B cell (primary cell): ENCODE measurements around the gene NUP42. TPM values are rescaled to one million over a fixed set of nuclear protein-coding genes. Genes with fewer than 3 reads are reported as not detected.

ENCODE experiments used
- ATAC-seq: fragments of 200-7000 bp; cut with Tn5 transposase; one replicate; pipeline ENCODE4 v1.10.0; 2021; ENCODE audit warnings: low read depth, mild to moderate bottlenecking, moderate number of reproducible peaks, moderate library complexity
- CTCF ChIA-PET: fragments of 350-600 bp; sonication (Branson Sonifier 250); formaldehyde crosslinking; loops from one replicate; lab custom pipeline; 2021; ENCODE audit warnings: antibody characterized with exemption, inconsistent platforms; lab: Charles Lee
- POLR2A ChIA-PET: fragments of 350-600 bp; sonication (Branson Sonifier 250); formaldehyde crosslinking; loops from one replicate; lab custom pipeline; 2021; ENCODE audit warnings: antibody characterized with exemption; lab: Charles Lee
- DNase-seq: peaks from one replicate; pipeline ENCODE4 v3.0.0; 2013
- H2AFZ ChIP-seq: 2 replicates; pipeline ENCODE4 v1.6.1; 2012; ENCODE audit warnings: mild to moderate bottlenecking, low read depth, low read length; ENCODE audit not compliant: insufficient read depth, poor library complexity, severe bottlenecking
- H3K27ac ChIP-seq, 2 donors: 1 replicate in 1 of 2; 2 replicates in 1 of 2; pipeline ENCODE4 v1.5.1; 2012 to 2013; ENCODE audit warnings: low read length in 2 of 2, mild to moderate bottlenecking in 2 of 2, moderate library complexity in 1 of 2
- H3K27me3 ChIP-seq, 4 experiments: fragments of 200-600 bp in 1 of 4; sonication (generic) in 1 of 4; replicated peaks in 1 of 4; 1 replicate in 2 of 4; 2 replicates in 2 of 4; pipeline versions ENCODE4 v1.6.1 to v1.7.0; 2013 to 2016; ENCODE audit warnings: low read length in 3 of 4, mild to moderate bottlenecking in 2 of 4, mixed read lengths in 1 of 4, moderate library complexity in 1 of 4; ENCODE audit not compliant: insufficient read depth in 4 of 4, control insufficient read depth in 3 of 4; ENCODE audit errors: control extremely low read depth in 1 of 4
- H3K36me3 ChIP-seq, 2 experiments: replicated peaks in 1 of 2; 1 replicate in 1 of 2; 2 replicates in 1 of 2; pipeline versions ENCODE4 v1.6.1 to v1.7.1; 2013; ENCODE audit warnings: low read length in 1 of 2; ENCODE audit not compliant: insufficient read depth in 2 of 2, control insufficient read depth in 1 of 2; ENCODE audit errors: control extremely low read depth in 1 of 2, extremely low read depth in 1 of 2
- H3K4me1 ChIP-seq, 2 donors: fragments of 200-600 bp in 1 of 2; sonication (generic) in 1 of 2; 1 replicate in 1 of 2; 2 replicates in 1 of 2; pipeline versions ENCODE4 v1.5.1 to v1.6.1; 2013 to 2017; ENCODE audit warnings: low read length in 2 of 2; ENCODE audit not compliant: control insufficient read depth in 2 of 2, insufficient read depth in 2 of 2
- H3K4me2 ChIP-seq: replicated peaks from 2 replicates; pipeline ENCODE3; 2012; ENCODE audit warnings: mild to moderate bottlenecking, low read depth, low read length; ENCODE audit not compliant: poor library complexity, severe bottlenecking
- H3K4me3 ChIP-seq, 5 experiments: fragments of 200-600 bp in 1 of 5; sonication (generic) in 1 of 5; 1 replicate in 3 of 5; 2 replicates in 2 of 5; pipeline versions ENCODE4 v1.5.1 to v1.7.0; 2011 to 2016; ENCODE audit warnings: low read length in 4 of 5, mild to moderate bottlenecking in 4 of 5, low read depth in 2 of 5, control low read depth in 1 of 5, moderate library complexity in 1 of 5; ENCODE audit not compliant: insufficient read depth in 1 of 5; ENCODE audit errors: control extremely low read depth in 1 of 5, extremely low read depth in 1 of 5
- H3K79me2 ChIP-seq: fragments of 200-600 bp; sonication (generic); one replicate; pipeline ENCODE4 v1.6.0; 2016; ENCODE audit warnings: low read length; ENCODE audit not compliant: control insufficient read depth, insufficient read depth
- H3K9ac ChIP-seq: fragments of 200-600 bp; sonication (generic); 2 replicates; pipeline ENCODE4 v1.6.1; 2017; ENCODE audit warnings: mild to moderate bottlenecking, low read length, moderate library complexity
- H3K9me3 ChIP-seq, 3 donors: one replicate each; pipeline versions ENCODE4 v1.6.1 to v1.7.1; 2013; ENCODE audit warnings: low read length in 2 of 3; ENCODE audit not compliant: control insufficient read depth in 2 of 3, insufficient read depth in 1 of 3; ENCODE audit errors: control extremely low read depth in 1 of 3
- H4K20me1 ChIP-seq: 2 replicates; pipeline ENCODE4 v1.6.0; 2012; ENCODE audit warnings: mild to moderate bottlenecking, low read length; ENCODE audit not compliant: insufficient read depth, control insufficient read depth, poor library complexity, severe bottlenecking
- H3K27ac Mint-ChIP-seq: one replicate; pipeline ENCODE4 v1.8.0; 2021; ENCODE audit warnings: mixed read lengths
- H3K27me3 Mint-ChIP-seq: one replicate; pipeline ENCODE4 v1.8.0; 2021; ENCODE audit warnings: mixed read lengths
- H3K4me1 Mint-ChIP-seq: one replicate; pipeline ENCODE4 v1.8.0; 2021; ENCODE audit warnings: mixed read lengths
- H3K4me3 Mint-ChIP-seq: one replicate; pipeline ENCODE4 v1.8.0; 2021; ENCODE audit warnings: mixed read lengths
- H3K9me3 Mint-ChIP-seq: one replicate; pipeline ENCODE4 v1.8.0; 2022; ENCODE audit warnings: mixed read lengths; ENCODE audit not compliant: insufficient read depth
- CTCF ChIP-seq: fragments of 200-600 bp; IDR thresholded peaks from one replicate; pipeline ENCODE4 v1.8.0; 2022; ENCODE audit warnings: antibody characterized with exemption, mild to moderate bottlenecking
- EZH2 ChIP-seq: IDR thresholded peaks from 2 replicates; pipeline ENCODE4 v1.6.1; 2012; ENCODE audit warnings: borderline replicate concordance, low read depth, mild to moderate bottlenecking, moderate library complexity, low read length; ENCODE audit not compliant: insufficient read depth, poor library complexity, severe bottlenecking
- WGBS: methylation state at CpG from one replicate; pipeline ENCODE4 v1.1.5; 2013; ENCODE audit warnings: missing lambda C conversion rate; ENCODE audit not compliant: insufficient coverage; 5-methylcytosine and 5-hydroxymethylcytosine counted together
- intact Hi-C: fragments of 100-400 bp; cut with micrococcal nuclease; formaldehyde crosslinking; loops from one replicate; pipeline ENCODE4 v1.10.0; 2022
- polyA plus RNA-seq: library from polyadenylated mRNA; depleted of rRNA; stranded (reverse); fragments of >200 nt; gene quantifications from 2 replicates; pipeline ENCODE4 v1.2.3, GENCODE V29; 2012
- total RNA-seq, 2 donors: library from RNA; stranded (reverse); fragments of 120-200 nt in 1 of 2; gene quantifications; 1 replicate in 1 of 2; 2 replicates in 1 of 2; pipeline versions ENCODE4 v1.2.3 to v1.2.4, GENCODE V29; 2013 to 2022

Gene NUP42
- total and polyA plus RNA-seq, 2 donors (not counting 1 experiment from before 2014, with no cell fraction given): 38.1 to 49.2 TPM

GRCh38 chr7:23200331-23200730 lies 18.5 kb downstream of the NUP42 start:
- H3K9ac ChIP-seq: no peak overlapping the region
- no peak for ATAC-seq
- H3K4me2 ChIP-seq: no peak overlapping the region
- no peak overlapping the region for H3K27ac ChIP-seq
- 100% methylated on average over 2 of the region's 2 CpGs for WGBS
- no peak overlapping the region for H3K4me3 Mint-ChIP-seq
- H3K4me1 ChIP-seq: no peaks in the 10 kb centered on the region
- peaks cover 15 to 45% of the 10 kb centered on the region in 2 experiments for H3K36me3 ChIP-seq
- ChIA-PET POLR2A (no interaction called here), CTCF (no interaction called here)
- no peak for DNase-seq
- no peaks in the 10 kb centered on the region for H3K9me3 ChIP-seq
- no peak overlapping the region for H2AFZ ChIP-seq
- no peaks in the 10 kb centered on the region for H4K20me1 ChIP-seq
- no peaks in the 10 kb centered on the region for H3K27me3 ChIP-seq
- no peaks in the 10 kb centered on the region for H3K9me3 Mint-ChIP-seq
- H3K27ac Mint-ChIP-seq: no peak overlapping the region
- TF ChIP-seq CTCF (no peak), EZH2 (no peak)
- intact Hi-C loops: no loop called here
- peaks cover under 1% of the 10 kb centered on the region for H3K4me1 Mint-ChIP-seq
- peaks cover under 1% of the 10 kb centered on the region for H3K27me3 Mint-ChIP-seq
- no peak overlapping the region for H3K4me3 ChIP-seq
- H3K79me2 ChIP-seq: no peaks in the 10 kb centered on the region

DNA sequence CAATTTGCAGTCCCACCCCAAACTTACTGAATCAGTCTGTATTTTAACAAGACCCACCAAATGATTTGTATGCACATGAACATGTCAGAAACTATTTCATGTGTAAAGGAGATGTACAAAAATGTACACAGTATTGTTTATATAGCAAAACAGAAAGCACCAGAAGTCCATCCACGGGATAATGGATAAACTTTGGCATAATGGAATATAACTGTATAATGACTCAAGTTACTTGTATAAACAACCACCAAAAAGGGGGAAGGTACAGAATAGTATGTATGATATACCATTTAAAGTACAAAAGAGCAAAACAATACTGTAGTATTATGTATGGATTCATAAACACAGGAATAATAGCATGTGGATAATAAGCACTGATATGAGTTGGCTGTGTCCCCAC lies 22.4 kb downstream of the NUP42 start:
- intact Hi-C loops: no loop called here
- ChIA-PET POLR2A (no interaction called here), CTCF (interaction anchor here (0.6 kb wide), 1 partner anchor 396 kb away, joined by 4 read pairs; no protein-coding TSS in a partner anchor)
- no peak overlapping the region for H3K27ac Mint-ChIP-seq
- no peak overlapping the region for H3K9ac ChIP-seq
- H3K36me3 ChIP-seq: peaks cover 8 to 23% of the 10 kb centered on the region in 2 experiments
- H3K27ac ChIP-seq: no peak overlapping the region
- ATAC-seq (no peak), DNase-seq (no peak)
- H2AFZ ChIP-seq: no peak overlapping the region
- no peaks in the 10 kb centered on the region for H3K4me1 ChIP-seq
- no peak overlapping the region for H3K4me3 Mint-ChIP-seq
- no CpG with 5 or more reads among the region's 1 CpG for WGBS
- peaks cover 0 to 3% (median 0%) of the 10 kb centered on the region in 4 experiments for H3K27me3 ChIP-seq
- no peak overlapping the region for H3K4me3 ChIP-seq
- TF ChIP-seq EZH2 (no peak), CTCF (no peak)
- no peaks in the 10 kb centered on the region for H3K9me3 Mint-ChIP-seq
- H4K20me1 ChIP-seq: no peaks in the 10 kb centered on the region
- H3K9me3 ChIP-seq: peaks cover 0 to 6% (median 0%) of the 10 kb centered on the region in 3 donors
- peaks cover 10% of the 10 kb centered on the region for H3K27me3 Mint-ChIP-seq
- H3K4me1 Mint-ChIP-seq: peaks cover 5% of the 10 kb centered on the region
- H3K79me2 ChIP-seq: no peaks in the 10 kb centered on the region
- no peak overlapping the region for H3K4me2 ChIP-seq
